Endothelial cell of umbilical vein (primary cell): ENCODE measurements around the gene AQP12B. TPM values are rescaled to one million over a fixed set of nuclear protein-coding genes. Genes with fewer than 3 reads are reported as not detected.

Experiments used
- BruUV-seq: library from RNA; stranded (reverse); fragments of 400-500 nt; replicated peaks from 2 replicates; lab custom pipeline; 2021; lab: Mats Ljungman, UMichigan
- CTCF ChIA-PET: fragments of 300-600, 350-600 bp; sonication (Branson Sonifier 250); formaldehyde crosslinking; loops from one replicate; lab custom pipeline; 2021; ENCODE audit warnings: antibody characterized with exemption, inconsistent platforms; lab: Charles Lee
- POLR2A ChIA-PET: fragments of 300-600, 350-600 bp; sonication (Branson Sonifier 250); formaldehyde crosslinking; loops from one replicate; lab custom pipeline; 2021; ENCODE audit warnings: antibody characterized with exemption, inconsistent platforms; lab: Charles Lee
- DNase-seq: peaks from one replicate; pipeline ENCODE4 v3.0.0-alpha.2; 2011; ENCODE audit warnings: low read depth, low spot score
- FAIRE-seq: peaks from 2 replicates; lab custom pipeline; 2011; peaks lifted over from hg19 to GRCh38; lab: Jason Lieb, UNC
- H2AFZ ChIP-seq: 2 replicates; pipeline ENCODE4 v1.6.0; 2012; ENCODE audit warnings: low read depth, low read length, control low read depth, inconsistent platforms
- H3K27ac ChIP-seq: 2 replicates; pipeline ENCODE4 v1.5.1; 2011; ENCODE audit warnings: low read depth, mild to moderate bottlenecking, control low read depth, low read length, moderate library complexity; ENCODE audit not compliant: insufficient read depth
- H3K27me3 ChIP-seq, 2 experiments: 2 replicates each; pipeline versions ENCODE4 v1.6.0 to v1.6.1; 2011; ENCODE audit warnings: low read length in 2 of 2, mixed read lengths in 1 of 2; ENCODE audit not compliant: control insufficient read depth in 2 of 2, insufficient read depth in 2 of 2
- H3K36me3 ChIP-seq, 2 experiments: 2 replicates in 1 of 2; 3 replicates in 1 of 2; pipeline ENCODE4 v1.5.1; 2011; ENCODE audit warnings: low read length in 2 of 2, mild to moderate bottlenecking in 1 of 2, moderate library complexity in 1 of 2; ENCODE audit not compliant: control insufficient read depth in 2 of 2, insufficient read depth in 2 of 2; ENCODE audit errors: extremely low read depth in 1 of 2
- H3K4me1 ChIP-seq: 3 replicates; pipeline ENCODE4 v1.5.1; 2011; ENCODE audit warnings: mild to moderate bottlenecking, low read length; ENCODE audit not compliant: control insufficient read depth, insufficient read depth; ENCODE audit errors: extremely low read depth
- H3K4me2 ChIP-seq: 2 replicates; pipeline ENCODE4 v1.6.1; 2011; ENCODE audit warnings: low read length, control low read depth, mixed read lengths; ENCODE audit not compliant: insufficient read depth
- H3K4me3 ChIP-seq, 3 experiments: fragments of 200-600 bp in 1 of 3; sonication (generic), shearing (Covaris generic) in 1 of 3; replicated peaks in 1 of 3; 2 replicates each; pipeline ENCODE4 v1.5.1; 2011 to 2016; ENCODE audit warnings: control low read depth in 3 of 3, low read length in 3 of 3, mild to moderate bottlenecking in 2 of 3, inconsistent platforms in 1 of 3, low read depth in 1 of 3, moderate library complexity in 1 of 3; ENCODE audit not compliant: insufficient read depth in 1 of 3
- H3K79me2 ChIP-seq: 2 replicates; pipeline ENCODE4 v1.6.0; 2012; ENCODE audit warnings: low read length, inconsistent platforms; ENCODE audit not compliant: control insufficient read depth, insufficient read depth
- H3K9ac ChIP-seq: replicated peaks from 2 replicates; pipeline ENCODE3; 2011; ENCODE audit warnings: low read length, control low read depth; ENCODE audit not compliant: insufficient read depth; ENCODE audit errors: extremely low read depth
- H3K9me1 ChIP-seq: replicated peaks from 3 replicates; pipeline ENCODE4 v1.6.0; 2011; ENCODE audit warnings: mild to moderate bottlenecking, low read length; ENCODE audit not compliant: control insufficient read depth, insufficient read depth; ENCODE audit errors: extremely low read depth
- H3K9me3 ChIP-seq: replicated peaks from 2 replicates; pipeline ENCODE4 v1.5.1; 2012; ENCODE audit warnings: low read length, inconsistent platforms; ENCODE audit not compliant: control insufficient read depth, insufficient read depth
- H4K20me1 ChIP-seq: replicated peaks from 2 replicates; pipeline ENCODE3; 2011; ENCODE audit warnings: mild to moderate bottlenecking, low read length; ENCODE audit not compliant: control insufficient read depth, insufficient read depth; ENCODE audit errors: extremely low read depth
- EZH2 ChIP-seq: IDR thresholded peaks from 2 replicates; pipeline ENCODE4 v1.6.1; 2012; ENCODE audit warnings: borderline replicate concordance, low read depth, mild to moderate bottlenecking, moderate library complexity, low read length, inconsistent platforms; ENCODE audit not compliant: severe bottlenecking
- FOS ChIP-seq: IDR thresholded peaks from 2 replicates; pipeline ENCODE4 v1.6.1; 2011; ENCODE audit warnings: mild to moderate bottlenecking, low read length, moderate library complexity, borderline replicate concordance; ENCODE audit not compliant: insufficient read depth
- GATA2 ChIP-seq: IDR thresholded peaks from 2 replicates; pipeline ENCODE4 v1.7.0; 2011; ENCODE audit warnings: low read depth, mild to moderate bottlenecking, moderate library complexity, mixed read lengths, low read length; ENCODE audit not compliant: insufficient read length, insufficient read depth
- JUN ChIP-seq: IDR thresholded peaks from 2 replicates; pipeline ENCODE4 v1.6.1; 2011; ENCODE audit warnings: borderline replicate concordance, low read depth; ENCODE audit not compliant: insufficient read length, insufficient read depth
- MAX ChIP-seq: IDR thresholded peaks from 2 replicates; pipeline ENCODE4 v1.6.1; 2011; ENCODE audit not compliant: insufficient read depth, insufficient read length
- MYC ChIP-seq: IDR thresholded peaks from one replicate; pipeline ENCODE4 v1.6.1; 2011; ENCODE audit warnings: mild to moderate bottlenecking, low read depth, low read length
- POLR2A ChIP-seq: IDR thresholded peaks from 2 replicates; pipeline ENCODE4 v1.6.1; 2012; ENCODE audit warnings: low read depth, mild to moderate bottlenecking, control low read depth, low read length
- POLR2AphosphoS5 ChIP-seq: IDR thresholded peaks from 2 replicates; pipeline ENCODE4 v1.6.1; 2012; ENCODE audit warnings: low read depth, mild to moderate bottlenecking, control low read depth, low read length, moderate library complexity; ENCODE audit not compliant: insufficient read depth
- dilution Hi-C: fragments of 300-500 bp; cut with MboI; formaldehyde crosslinking; loops from one replicate; pipeline ENCODE4 v1.15.0; 2019; ENCODE audit warnings: low sequenced_read_pairs; ENCODE audit not compliant: extremely low pct_ligation_motif_present
- intact Hi-C: fragments of 100-400 bp; cut with micrococcal nuclease; formaldehyde crosslinking; loops from one replicate; pipeline ENCODE4 v1.10.0; 2022
- polyA plus RNA-seq, 4 experiments: library from polyadenylated mRNA; depleted of rRNA in 3 of 4; stranded (reverse) in 3 of 4; unstranded in 1 of 4; fragments of >200 nt; gene quantifications; 2 replicates each; pipeline versions ENCODE4 v1.2.1 to v1.2.3, GENCODE V29; 2011 to 2012; ENCODE audit warnings: missing spikeins in 1 of 4
- total RNA-seq: library from RNA; stranded (reverse); gene quantifications from 2 replicates; pipeline ENCODE4 v1.2.3, GENCODE V29; 2021
- TF ChIP-seq, protein P1 (sequence below), 2 donors: IDR thresholded peaks; 1 replicate in 1 of 2; 2 replicates in 1 of 2; pipeline ENCODE4 v1.5.1; 2011; ENCODE audit warnings: low read length in 2 of 2, mild to moderate bottlenecking in 2 of 2, moderate library complexity in 2 of 2, control low read depth in 1 of 2, inconsistent platforms in 1 of 2, low read depth in 1 of 2; ENCODE audit not compliant: insufficient read depth in 1 of 2; ENCODE audit errors: extremely low read depth in 1 of 2

The AQP12B gene
- total and polyA plus RNA-seq, 2 donors (not counting 3 experiments of a cell fraction or from before 2014, with no cell fraction given): not detected

DNA sequence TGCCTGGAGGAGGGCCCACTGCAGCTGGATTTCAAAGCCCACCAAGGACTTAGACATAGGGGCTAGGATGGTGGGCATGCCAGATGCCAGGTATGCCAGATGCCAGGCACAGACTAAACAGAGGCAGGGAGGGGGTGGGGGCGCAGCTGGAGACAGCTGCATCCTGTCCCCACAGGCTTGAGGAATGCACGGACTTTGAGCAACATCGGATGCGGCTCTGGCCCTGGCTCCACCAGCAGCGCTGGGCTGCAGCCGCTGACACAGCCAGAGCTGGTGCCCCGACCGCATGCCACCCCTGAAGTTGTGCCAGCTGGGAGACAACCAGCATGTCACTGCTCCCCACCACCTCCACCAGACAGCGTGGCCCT lies 48.5 kb upstream of the AQP12B start:
- no peak for TF ChIP-seq GATA2
- no peak for TF ChIP-seq EZH2
- TF ChIP-seq POLR2A: no peak
- TF ChIP-seq MYC: no peak
- no peak for TF ChIP-seq FOS
- TF ChIP-seq JUN: no peak
- TF ChIP-seq, protein P1, sequence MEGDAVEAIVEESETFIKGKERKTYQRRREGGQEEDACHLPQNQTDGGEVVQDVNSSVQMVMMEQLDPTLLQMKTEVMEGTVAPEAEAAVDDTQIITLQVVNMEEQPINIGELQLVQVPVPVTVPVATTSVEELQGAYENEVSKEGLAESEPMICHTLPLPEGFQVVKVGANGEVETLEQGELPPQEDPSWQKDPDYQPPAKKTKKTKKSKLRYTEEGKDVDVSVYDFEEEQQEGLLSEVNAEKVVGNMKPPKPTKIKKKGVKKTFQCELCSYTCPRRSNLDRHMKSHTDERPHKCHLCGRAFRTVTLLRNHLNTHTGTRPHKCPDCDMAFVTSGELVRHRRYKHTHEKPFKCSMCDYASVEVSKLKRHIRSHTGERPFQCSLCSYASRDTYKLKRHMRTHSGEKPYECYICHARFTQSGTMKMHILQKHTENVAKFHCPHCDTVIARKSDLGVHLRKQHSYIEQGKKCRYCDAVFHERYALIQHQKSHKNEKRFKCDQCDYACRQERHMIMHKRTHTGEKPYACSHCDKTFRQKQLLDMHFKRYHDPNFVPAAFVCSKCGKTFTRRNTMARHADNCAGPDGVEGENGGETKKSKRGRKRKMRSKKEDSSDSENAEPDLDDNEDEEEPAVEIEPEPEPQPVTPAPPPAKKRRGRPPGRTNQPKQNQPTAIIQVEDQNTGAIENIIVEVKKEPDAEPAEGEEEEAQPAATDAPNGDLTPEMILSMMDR (IDR thresholded peaks at IDR 0.05; ENCODE audit: extremely low read depth in 1 of 2, insufficient read depth in 1 of 2, low read depth in 1 of 2, low read length in 2 of 2): no peak
- TF ChIP-seq POLR2AphosphoS5: no peak
- no peak for TF ChIP-seq MAX
- no peak overlapping the region for H3K9ac ChIP-seq
- FAIRE-seq: no peak
- H3K9me1 ChIP-seq: no peaks in the 10 kb centered on the region
- dilution Hi-C loops (no loop called here), intact Hi-C loops (no loop called here)
- no peak overlapping the region for H3K27ac ChIP-seq
- no peak overlapping the region for H3K4me2 ChIP-seq
- H3K9me3 ChIP-seq: no peaks in the 10 kb centered on the region
- no peak for DNase-seq
- H3K36me3 ChIP-seq: no peaks in the 10 kb centered on the region
- no peaks in the 10 kb centered on the region for H4K20me1 ChIP-seq
- no peak overlapping the region for H2AFZ ChIP-seq
- POLR2A ChIA-PET: no interaction called here
- H3K4me1 ChIP-seq: no peaks in the 10 kb centered on the region
- BruUV-seq: no TSS peak
- H3K27me3 ChIP-seq: no peaks in the 10 kb centered on the region
- no peak overlapping the region for H3K4me3 ChIP-seq
- H3K79me2 ChIP-seq: no peaks in the 10 kb centered on the region
- CTCF ChIA-PET: no interaction called here
